ENCODE data around the gene OR2AJ1.

OR2AJ1 gene

GRCh38 chr1:247962911-247963588 lies 38.4 kb downstream of the OR2AJ1 start:
- DNase-seq = no peak

DNA sequence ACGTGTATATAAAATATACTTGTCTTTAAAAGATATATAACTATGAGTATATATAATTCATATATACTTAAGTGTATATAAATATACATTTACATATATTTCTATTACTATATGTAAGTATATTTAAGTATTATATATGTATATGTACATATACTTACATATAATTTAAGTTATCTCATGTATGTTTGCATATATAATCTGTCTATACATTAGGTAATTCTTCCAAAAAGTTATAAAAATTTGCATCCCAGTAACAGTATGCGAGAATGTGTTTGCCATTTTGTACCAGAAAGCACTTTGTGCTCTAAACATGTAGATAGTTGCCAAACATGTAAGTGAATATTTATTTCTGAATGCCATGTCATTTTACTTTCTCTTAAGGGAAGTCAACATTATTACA lies 40.2 kb downstream of the OR2AJ1 start, which contains the start of gene OR2AK2:
Gene OR2AK2, plus strand, starts transcription at position 301 of the 400 bp plus-strand sequence. CDS start 144 bp downstream, outside the sequence.
- no peak for DNase-seq

DNA sequence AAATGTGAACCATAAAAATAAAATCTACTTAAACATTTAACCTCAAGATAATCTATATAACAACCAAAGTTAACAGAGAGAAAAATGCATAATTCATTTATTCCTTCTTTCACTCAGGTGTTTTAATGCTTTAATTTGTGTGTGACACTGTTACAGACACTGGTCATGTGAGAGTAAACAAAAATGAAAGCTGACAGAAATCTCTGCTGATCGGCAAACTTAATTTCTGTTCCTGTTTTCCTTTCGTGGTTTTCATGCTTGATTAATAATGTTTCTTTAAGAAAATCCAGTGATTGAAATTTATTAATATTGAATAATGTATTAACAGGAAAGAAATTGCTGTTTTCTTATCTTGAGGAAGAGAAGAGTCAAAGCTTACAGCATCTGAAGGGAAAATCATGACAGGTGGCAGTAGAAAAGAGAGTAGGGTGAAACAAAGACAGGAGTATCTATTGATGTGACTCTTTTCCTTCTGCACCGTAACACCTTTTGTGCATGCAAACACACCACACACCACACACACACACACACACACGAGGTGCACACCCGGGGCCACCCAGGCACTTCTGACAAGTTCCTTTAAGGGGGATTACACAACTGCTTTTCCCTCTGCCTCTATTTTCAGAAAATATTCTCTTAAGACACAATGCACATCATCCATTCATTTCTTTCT lies 42.0 kb downstream of the OR2AJ1 start:
- no peak for DNase-seq
